T-helper 17 cell (primary cell): Measurements from ENCODE around the gene GSTA4. TPM values are rescaled to one million over a fixed set of nuclear protein-coding genes. Genes with fewer than 3 reads are reported as not detected.
"Not testable (repeated sequence)": the region's sequence is repeated elsewhere in the genome, so short reads cannot be mapped to it uniquely, and the experiment has no call there.

ENCODE experiments used
- ATAC-seq: fragments of 150-1000 bp; cut with Tn5 transposase; 2 replicates; pipeline ENCODE4 v1.10.0; 2021; ENCODE audit warnings: mild to moderate bottlenecking, moderate library complexity
- DNase-seq, 3 donors: peaks; one replicate each; pipeline versions ENCODE4 v3.0.0 to v3.0.0-alpha.2; 2020 to 2021
- H3K9me3 ChIP-seq: one replicate; pipeline ENCODE4 v1.7.0; 2013; ENCODE audit warnings: low read length, mild to moderate bottlenecking; ENCODE audit not compliant: control insufficient read depth, poor library complexity, severe bottlenecking
- H3K27ac Mint-ChIP-seq: one replicate; pipeline ENCODE4 v1.8.0; 2022; ENCODE audit warnings: mild to moderate bottlenecking, moderate library complexity, mixed read lengths
- H3K27me3 Mint-ChIP-seq: one replicate; pipeline ENCODE4 v1.8.0; 2022; ENCODE audit warnings: mixed read lengths
- H3K36me3 Mint-ChIP-seq: one replicate; pipeline ENCODE4 v1.8.0; 2022; ENCODE audit warnings: low read depth, mixed read lengths
- H3K4me1 Mint-ChIP-seq: one replicate; pipeline ENCODE4 v1.8.0; 2022; ENCODE audit warnings: mild to moderate bottlenecking, mixed read lengths
- H3K4me3 Mint-ChIP-seq: one replicate; pipeline ENCODE4 v1.8.0; 2022; ENCODE audit warnings: mild to moderate bottlenecking, moderate library complexity, mixed read lengths
- total RNA-seq, 4 donors: library from RNA in 2 of 4; stranded (reverse) in 2 of 4; gene quantifications; one replicate each; pipeline ENCODE4 v1.2.3 and lab custom pipeline; 2022 to 2026

GSTA4 gene
- total RNA-seq, 2 donors from 2014 or later, result 0.60 to 0.87 TPM

DNA sequence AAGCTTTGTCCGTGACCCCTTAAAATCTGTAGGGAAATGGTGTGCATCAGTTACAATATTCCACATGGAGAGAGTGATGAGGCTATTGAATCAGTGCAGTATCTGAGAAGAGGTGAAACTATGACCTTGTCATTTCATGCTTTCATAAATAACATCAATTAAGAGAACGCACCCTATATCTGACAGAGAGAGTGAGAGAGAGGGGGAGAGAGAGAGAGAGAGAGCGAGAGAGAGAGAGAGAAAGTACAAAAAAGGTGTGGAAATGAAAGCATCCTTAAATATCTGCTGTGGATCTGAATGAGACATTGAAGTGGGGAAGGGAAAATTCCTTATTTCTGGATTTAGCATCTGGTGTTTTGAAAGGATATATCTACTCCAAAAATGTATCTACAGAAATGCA lies 12.4 kb downstream of the GSTA4 start:
- Mint-ChIP-seq H3K27ac (no peak overlapping the region), H3K4me3 (no peak overlapping the region)

DNA sequence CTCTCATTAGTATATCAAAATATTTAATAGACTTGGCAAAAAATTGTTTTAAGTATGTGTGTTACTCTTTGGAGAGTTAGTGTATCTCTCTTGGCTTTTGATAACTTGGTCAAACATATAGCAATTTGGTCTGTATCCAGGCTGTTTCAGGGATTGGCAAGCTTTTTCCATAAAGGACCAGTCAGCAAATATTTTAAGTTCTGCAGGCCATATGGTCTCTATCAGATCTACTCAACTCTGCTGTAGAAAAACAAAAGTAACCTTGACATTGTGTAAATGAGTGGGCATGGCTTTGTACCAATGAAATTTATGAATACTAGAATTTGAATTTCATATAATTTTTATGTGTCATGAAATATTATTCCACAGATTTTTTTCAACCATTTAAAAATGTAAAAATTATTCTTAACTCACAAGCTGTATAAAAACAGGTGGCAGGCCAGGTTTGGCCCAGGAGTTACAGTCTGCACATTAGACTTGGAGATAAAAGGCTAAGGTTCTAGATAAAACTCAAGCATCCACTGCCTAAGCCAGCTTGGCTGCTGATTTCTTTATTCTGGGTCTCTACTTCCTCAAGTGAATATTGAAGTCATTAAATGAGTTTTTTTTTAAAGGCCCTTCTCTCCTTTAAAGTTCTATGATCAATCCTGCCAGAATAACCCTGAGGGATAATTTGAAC lies 13.7 kb downstream of the GSTA4 start:
- Mint-ChIP-seq H3K4me3 (no peak overlapping the region), H3K4me1 (peaks cover 34% of the 10 kb centered on the region), H3K36me3 (no peaks in the 10 kb centered on the region), H3K27me3 (peaks cover 20% of the 10 kb centered on the region), H3K27ac (no peak overlapping the region)
- no peaks in the 10 kb centered on the region for H3K9me3 ChIP-seq
- no peak for ATAC-seq
- DNase-seq, result no peak

More for the DNA sequence above, 12.4 kb downstream of the GSTA4 start:
- DNase-seq, result no peak
- H3K9me3 ChIP-seq, result no peaks in the 10 kb centered on the region
- Mint-ChIP-seq H3K36me3 (peaks cover 3% of the 10 kb centered on the region), H3K27me3 (peaks cover 30% of the 10 kb centered on the region), H3K4me1 (peaks cover 36% of the 10 kb centered on the region)
- ATAC-seq, result no peak

DNA sequence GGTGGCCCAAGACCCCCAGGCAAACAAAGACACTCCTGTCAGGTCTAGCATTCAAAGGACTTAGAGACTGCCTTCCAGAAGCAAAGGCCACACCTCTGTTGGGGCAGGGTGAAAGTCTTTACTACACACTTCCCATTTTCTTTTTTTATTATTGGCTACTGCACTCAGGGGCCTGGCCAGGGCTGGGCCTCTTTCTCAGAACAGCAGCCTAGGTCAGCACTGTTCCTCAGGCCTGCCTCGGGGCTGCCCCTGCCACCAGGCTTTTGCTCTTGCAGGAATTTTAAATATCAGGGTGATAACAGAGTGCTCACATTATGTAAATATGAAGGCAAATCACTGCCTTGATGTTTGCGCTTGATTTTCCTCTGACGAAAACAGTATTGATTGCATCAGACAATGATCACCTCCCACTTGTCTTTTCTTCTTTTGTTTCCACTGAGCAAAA lies 18.5 kb downstream of the GSTA4 start:
- DNase-seq (no peak), ATAC-seq (no peak)
- no peaks in the 10 kb centered on the region for H3K36me3 Mint-ChIP-seq
- H3K4me1 Mint-ChIP-seq, result peaks cover 5% of the 10 kb centered on the region
- H3K27me3 Mint-ChIP-seq, result peaks cover 10% of the 10 kb centered on the region
- H3K9me3 ChIP-seq, result no peaks in the 10 kb centered on the region
- H3K27ac Mint-ChIP-seq, result no peak overlapping the region
- no peak overlapping the region for H3K4me3 Mint-ChIP-seq

DNA sequence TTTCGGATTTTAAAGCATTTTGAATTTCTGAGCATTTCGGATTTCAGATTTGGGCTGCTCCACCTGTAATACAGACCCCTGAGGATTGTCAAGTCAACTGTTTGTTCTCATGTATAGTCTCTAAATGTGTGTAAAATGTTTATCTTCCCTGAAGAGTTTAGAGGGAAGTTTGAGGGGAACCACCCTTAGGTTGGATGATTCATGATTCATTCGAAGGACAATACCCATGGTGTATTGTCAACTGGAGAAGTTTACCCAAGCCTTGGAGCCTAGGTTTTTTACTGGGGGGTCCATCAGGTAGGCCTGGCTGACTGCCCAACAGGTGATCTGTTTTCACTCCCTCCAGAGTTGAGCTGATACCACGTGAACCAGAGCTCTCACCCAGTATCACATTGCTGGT lies 18.9 kb downstream of the GSTA4 start:
- H3K36me3 Mint-ChIP-seq, result no peaks in the 10 kb centered on the region
- no peak overlapping the region for H3K27ac Mint-ChIP-seq
- DNase-seq, result no peak
- H3K9me3 ChIP-seq, result no peaks in the 10 kb centered on the region
- peaks cover 5% of the 10 kb centered on the region for H3K4me1 Mint-ChIP-seq
- no peak overlapping the region for H3K4me3 Mint-ChIP-seq
- H3K27me3 Mint-ChIP-seq, result peaks cover 10% of the 10 kb centered on the region
- ATAC-seq, result no peak

DNA sequence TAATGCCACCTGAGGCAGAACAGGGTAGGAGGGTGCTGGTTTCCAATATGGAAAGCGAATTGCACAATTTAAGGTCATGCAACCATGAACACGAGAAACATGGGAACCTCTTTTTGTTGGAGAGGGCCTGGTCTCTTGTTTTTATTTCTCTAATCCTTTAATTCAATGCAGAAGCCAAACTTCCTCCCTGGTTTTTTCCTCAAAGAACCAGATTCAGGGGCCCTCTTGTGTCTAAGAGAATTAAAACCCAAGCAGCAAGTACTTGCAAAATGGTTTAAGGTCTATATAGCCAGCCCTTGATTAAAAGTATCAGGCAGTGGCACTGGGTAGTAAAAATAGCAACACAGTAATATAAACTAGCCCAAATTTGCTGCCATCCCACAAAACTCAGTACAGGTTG lies 19.5 kb downstream of the GSTA4 start:
- peaks cover 5% of the 10 kb centered on the region for H3K4me1 Mint-ChIP-seq
- DNase-seq, result no peak
- no peak for ATAC-seq
- H3K9me3 ChIP-seq, result no peaks in the 10 kb centered on the region
- no peak overlapping the region for H3K4me3 Mint-ChIP-seq
- no peaks in the 10 kb centered on the region for H3K36me3 Mint-ChIP-seq
- H3K27ac Mint-ChIP-seq, result no peak overlapping the region
- peaks cover 10% of the 10 kb centered on the region for H3K27me3 Mint-ChIP-seq

DNA sequence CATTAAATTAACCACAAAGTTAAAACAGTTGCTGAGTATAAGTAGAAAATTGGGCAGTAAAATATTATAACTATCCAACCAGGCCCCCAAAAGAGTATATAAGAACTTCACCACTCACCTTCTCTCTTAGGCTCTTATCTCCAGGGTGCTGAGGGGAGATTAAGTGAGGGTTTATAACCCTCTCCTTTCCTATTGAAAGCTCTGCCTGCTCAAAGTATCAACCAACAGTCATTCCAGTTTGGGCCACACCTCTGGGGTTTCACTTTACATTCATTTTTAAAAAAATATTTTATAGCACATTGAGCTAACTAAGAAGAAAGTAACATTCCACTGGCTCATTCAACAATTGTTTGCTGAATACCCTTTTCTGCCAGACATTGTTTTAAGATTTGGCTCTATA lies 22.1 kb downstream of the GSTA4 start:
- no peak for DNase-seq
- Mint-ChIP-seq H3K4me1 (peaks cover 3% of the 10 kb centered on the region), H3K27ac (no peak overlapping the region), H3K4me3 (no peak overlapping the region), H3K36me3 (no peaks in the 10 kb centered on the region), H3K27me3 (peaks cover 10% of the 10 kb centered on the region)
- H3K9me3 ChIP-seq, result no peaks in the 10 kb centered on the region
- ATAC-seq, result no peak

DNA sequence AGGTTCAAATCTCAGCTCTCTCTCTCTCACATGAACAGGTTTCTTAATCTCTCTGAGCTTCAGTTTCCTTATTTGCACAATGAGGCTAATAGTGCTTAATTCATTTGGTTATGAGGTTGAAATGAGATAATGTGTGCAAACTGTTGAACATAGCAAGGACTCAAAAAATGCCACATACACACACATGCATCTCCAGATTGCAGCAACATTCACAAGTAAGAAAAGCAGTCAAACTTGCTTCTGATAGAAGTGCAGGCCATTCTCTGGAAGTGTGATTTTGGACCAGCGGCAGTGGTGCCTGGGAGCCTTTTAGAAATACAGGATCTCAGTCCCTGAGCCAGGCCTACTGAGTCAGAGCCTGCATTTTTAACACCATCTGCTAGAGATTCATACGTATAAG lies 25.7 kb downstream of the GSTA4 start:
- H3K4me1 Mint-ChIP-seq, result no peaks in the 10 kb centered on the region
- no peak for DNase-seq
- peaks cover 3% of the 10 kb centered on the region for H3K27me3 Mint-ChIP-seq
- no peak for ATAC-seq
- no peaks in the 10 kb centered on the region for H3K36me3 Mint-ChIP-seq
- no peak overlapping the region for H3K4me3 Mint-ChIP-seq
- H3K9me3 ChIP-seq, result no peaks in the 10 kb centered on the region
- no peak overlapping the region for H3K27ac Mint-ChIP-seq

DNA sequence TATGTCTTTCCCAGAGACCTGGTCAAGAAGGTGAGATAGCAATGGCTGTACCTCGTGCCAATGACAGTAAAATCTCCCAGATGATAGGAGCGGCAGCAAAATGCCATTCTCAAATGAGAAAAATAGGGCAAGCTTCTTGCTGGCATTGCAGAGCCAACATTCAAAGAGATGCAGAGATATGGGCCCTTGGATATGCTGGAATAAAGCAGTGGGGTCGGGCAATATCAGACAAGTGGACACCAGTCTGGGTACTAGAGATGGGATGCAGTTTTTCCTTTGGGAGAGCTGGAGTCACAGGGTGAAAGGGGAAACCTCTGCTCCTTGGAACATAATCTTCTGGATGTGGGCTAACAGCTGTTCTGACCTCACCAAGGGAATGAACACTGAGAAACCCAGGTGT lies 29.0 kb downstream of the GSTA4 start:
- H3K4me1 Mint-ChIP-seq, result no peaks in the 10 kb centered on the region
- no peak overlapping the region for H3K4me3 Mint-ChIP-seq
- H3K27me3 Mint-ChIP-seq, result peaks cover 12% of the 10 kb centered on the region
- DNase-seq, result no peak
- no peak overlapping the region for H3K27ac Mint-ChIP-seq
- no peak for ATAC-seq
- no peaks in the 10 kb centered on the region for H3K36me3 Mint-ChIP-seq
- H3K9me3 ChIP-seq, result no peaks in the 10 kb centered on the region

DNA sequence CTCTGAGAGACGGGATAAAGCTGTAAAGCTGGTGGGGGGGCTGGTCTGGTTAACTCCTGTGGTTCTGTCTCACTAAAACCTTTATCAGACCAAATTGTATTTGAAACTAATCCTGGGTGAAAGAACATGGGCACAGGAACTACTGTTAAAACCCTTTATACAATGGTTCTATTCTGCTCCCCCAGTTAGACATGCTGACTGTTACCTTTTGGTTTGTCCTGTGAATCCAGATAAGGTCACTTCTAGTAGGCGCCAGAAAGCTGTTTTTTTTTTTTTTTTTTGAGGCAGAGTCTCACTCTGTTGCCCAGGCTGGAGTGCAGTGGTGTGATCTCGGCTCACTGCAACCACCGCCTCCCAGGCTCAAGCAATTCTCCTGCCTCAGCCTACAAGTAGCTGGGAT lies 29.7 kb downstream of the GSTA4 start:
- DNase-seq (no peak), ATAC-seq (no peak)
- Mint-ChIP-seq H3K27me3 (peaks cover 12% of the 10 kb centered on the region), H3K36me3 (no peaks in the 10 kb centered on the region), H3K27ac (no peak overlapping the region), H3K4me3 (no peak overlapping the region), H3K4me1 (no peaks in the 10 kb centered on the region)
- no peaks in the 10 kb centered on the region for H3K9me3 ChIP-seq

DNA sequence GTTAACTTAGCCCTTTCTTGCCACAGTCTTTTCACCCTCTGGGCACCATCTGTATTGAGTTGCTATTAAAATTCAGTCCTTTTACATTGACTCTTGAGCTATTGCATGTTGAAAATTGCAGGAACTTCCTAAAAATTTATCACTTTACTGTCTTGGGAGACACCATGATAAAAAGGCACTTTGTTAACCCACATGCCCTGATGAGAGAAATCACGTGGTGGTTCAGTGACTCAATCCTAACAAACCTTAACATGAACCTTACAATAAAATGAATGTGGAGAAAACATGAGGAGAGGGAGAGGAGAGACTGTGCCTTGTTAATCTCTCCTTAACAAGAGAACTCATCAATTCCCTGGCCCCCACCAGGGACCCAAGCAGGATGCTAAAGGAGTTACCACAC lies 30.8 kb downstream of the GSTA4 start:
- H3K4me1 Mint-ChIP-seq, result no peaks in the 10 kb centered on the region
- DNase-seq, result no peak
- no peaks in the 10 kb centered on the region for H3K9me3 ChIP-seq
- ATAC-seq, result no peak
- H3K4me3 Mint-ChIP-seq, result no peak overlapping the region
- H3K27ac Mint-ChIP-seq, result no peak overlapping the region
- peaks cover 12% of the 10 kb centered on the region for H3K27me3 Mint-ChIP-seq
- H3K36me3 Mint-ChIP-seq, result no peaks in the 10 kb centered on the region

DNA sequence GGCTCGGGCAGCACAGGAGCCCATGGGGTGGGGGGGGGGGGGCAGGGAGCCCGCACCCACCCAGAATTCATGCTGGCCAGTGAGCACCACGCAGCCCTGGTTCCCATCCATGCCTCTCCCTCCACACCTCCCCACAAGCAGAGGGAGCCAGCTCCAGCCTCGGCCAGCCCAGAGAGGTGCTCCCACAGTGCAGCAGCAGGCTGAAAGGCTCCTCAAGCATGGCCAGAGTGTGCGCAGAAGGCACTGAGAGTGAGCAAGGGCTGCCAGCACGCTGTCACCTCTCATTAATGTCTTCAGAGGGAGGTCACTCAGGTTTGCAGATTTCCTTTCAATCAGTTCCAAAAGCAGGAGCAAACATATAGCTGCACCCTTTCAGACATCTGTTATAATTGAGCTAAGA lies 32.4 kb downstream of the GSTA4 start:
- H3K27ac Mint-ChIP-seq, result no peak overlapping the region
- DNase-seq, result no peak
- H3K9me3 ChIP-seq, result no peaks in the 10 kb centered on the region
- H3K27me3 Mint-ChIP-seq, result peaks cover 12% of the 10 kb centered on the region
- ATAC-seq, result no peak
- H3K4me1 Mint-ChIP-seq, result no peaks in the 10 kb centered on the region
- H3K4me3 Mint-ChIP-seq, result no peak overlapping the region
- no peaks in the 10 kb centered on the region for H3K36me3 Mint-ChIP-seq

DNA sequence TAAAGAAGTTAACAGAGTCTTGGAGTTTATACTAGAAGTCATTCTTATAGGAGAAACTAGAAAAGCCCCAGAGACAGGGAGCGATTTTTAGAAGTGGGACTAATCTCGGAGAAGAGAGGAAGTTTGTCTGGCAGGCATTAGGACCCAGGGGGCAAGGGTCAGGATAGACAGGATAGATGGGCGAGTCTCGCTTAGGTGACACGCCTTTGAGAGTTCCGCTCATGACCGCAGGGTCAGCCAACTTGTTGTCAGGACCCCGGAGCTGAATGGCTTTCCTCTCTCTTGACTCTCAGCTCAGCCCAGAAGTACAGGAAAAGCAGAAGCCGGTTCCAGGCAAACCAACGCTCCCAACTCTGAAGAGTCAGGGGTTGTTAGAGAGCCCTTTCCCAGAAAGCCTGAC lies 34.1 kb downstream of the GSTA4 start:
- H3K27me3 Mint-ChIP-seq, result peaks cover 12% of the 10 kb centered on the region
- H3K4me1 Mint-ChIP-seq, H3K36me3 Mint-ChIP-seq, H3K4me3 Mint-ChIP-seq, H3K27ac Mint-ChIP-seq, ATAC-seq, DNase-seq, H3K9me3 ChIP-seq: not testable (repeated sequence)

DNA sequence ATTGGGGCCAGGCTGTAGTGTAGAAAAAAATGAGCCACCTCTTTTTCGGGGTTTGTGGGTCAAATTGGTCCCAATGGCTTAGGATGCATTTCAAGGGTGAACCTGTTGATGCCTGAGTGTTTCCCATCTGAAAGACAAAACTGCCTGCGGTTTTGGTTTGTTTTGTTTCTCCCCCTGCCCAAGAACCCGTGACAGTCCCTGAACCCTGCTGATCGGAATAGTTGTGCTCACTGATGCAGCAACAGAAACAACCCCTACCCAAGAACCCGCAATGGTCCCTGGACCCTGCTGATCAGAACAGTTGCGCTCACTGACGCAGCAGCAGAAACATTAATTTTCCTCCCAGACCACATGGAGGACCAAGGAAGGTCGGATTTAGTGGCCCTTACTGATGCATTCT lies 34.9 kb downstream of the GSTA4 start:
- not testable (repeated sequence) for ATAC-seq, H3K36me3 Mint-ChIP-seq, DNase-seq, H3K4me3 Mint-ChIP-seq, H3K4me1 Mint-ChIP-seq, H3K9me3 ChIP-seq, H3K27ac Mint-ChIP-seq
- H3K27me3 Mint-ChIP-seq, result peaks cover 12% of the 10 kb centered on the region

DNA sequence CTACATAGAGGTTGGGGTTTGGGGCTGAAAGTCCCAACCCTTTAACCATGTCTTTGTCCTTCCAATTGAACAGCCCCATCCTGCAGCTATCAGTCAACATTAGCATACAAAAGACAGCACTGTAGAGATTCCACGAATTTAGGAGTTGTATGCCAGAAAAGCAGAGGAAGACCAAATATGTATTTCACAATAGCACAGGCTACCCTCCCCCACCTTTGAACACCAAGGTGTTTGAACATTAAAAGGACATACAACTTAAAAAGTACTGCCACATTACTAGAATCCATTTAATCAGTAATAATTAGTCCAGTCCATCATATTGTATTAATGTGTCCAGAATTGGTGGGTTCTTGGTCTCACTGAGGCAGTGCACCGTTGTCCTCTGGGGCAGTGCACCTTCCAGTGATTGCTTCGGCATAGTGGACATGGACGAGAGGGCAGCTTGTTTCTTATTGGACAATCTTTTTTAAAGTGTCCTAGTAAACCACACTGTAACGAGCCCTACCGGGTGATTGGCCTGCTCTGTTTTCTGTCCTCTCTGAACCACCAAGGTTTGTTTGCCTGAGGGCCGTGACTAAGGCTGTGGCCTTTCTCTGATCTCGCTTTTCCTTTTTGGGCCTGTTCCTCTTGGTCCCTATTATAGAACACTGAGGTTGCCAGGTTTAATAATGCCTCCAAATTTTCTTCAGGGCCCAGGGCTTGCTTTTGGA lies 36.4 kb downstream of the GSTA4 start:
- Mint-ChIP-seq H3K27ac (no peak overlapping the region), H3K4me1 (no peaks in the 10 kb centered on the region), H3K36me3 (no peaks in the 10 kb centered on the region), H3K27me3 (peaks cover 5% of the 10 kb centered on the region), H3K4me3 (no peak overlapping the region)
- ATAC-seq (no peak), DNase-seq (no peak)
- no peaks in the 10 kb centered on the region for H3K9me3 ChIP-seq
